NCI-H2029 (cell line): ENCODE results near the gene PGPEP1.
"Not testable (repeated sequence)": the region's sequence is repeated elsewhere in the genome, so short reads cannot be mapped to it uniquely, and the experiment has no call there.

Source experiments
- DNase-seq: peaks from one replicate; lab custom pipeline; 2025; lab: John Stamatoyannopoulos, UW

The PGPEP1 gene

GRCh38 chr19:18308051-18308947, 32.1 kb upstream of the PGPEP1 start:
- DNase-seq: no peak

GRCh38 chr19:18308948-18309325, 31.5 kb upstream of the PGPEP1 start:
- no peak for DNase-seq

- no peak for DNase-seq
Observed at GRCh38 chr19:18309525-18310064, 30.8 kb upstream of the PGPEP1 start.

- no peak for DNase-seq
Observed at GRCh38 chr19:18310118-18310909, 30.1 kb upstream of the PGPEP1 start.

GRCh38 chr19:18310966-18311365, 29.4 kb upstream of the PGPEP1 start:
- DNase-seq: no peak

- no peak for DNase-seq
Observed at GRCh38 chr19:18311502-18312091, 28.8 kb upstream of the PGPEP1 start.

- DNase-seq: no peak
Observed at GRCh38 chr19:18312092-18312534, 28.3 kb upstream of the PGPEP1 start.

GRCh38 chr19:18313398-18313797, 27.0 kb upstream of the PGPEP1 start:
- DNase-seq: no peak

- DNase-seq: no peak
Observed at GRCh38 chr19:18317961-18318800, 22.2 kb upstream of the PGPEP1 start.

GRCh38 chr19:18319591-18320135, 20.7 kb upstream of the PGPEP1 start:
- DNase-seq: peak; percentile 35

- DNase-seq: no peak
Observed at GRCh38 chr19:18320865-18321733, 19.3 kb upstream of the PGPEP1 start.

- DNase-seq: no peak
Observed at GRCh38 chr19:18321734-18322102, 18.7 kb upstream of the PGPEP1 start.

- DNase-seq: no peak
Observed at GRCh38 chr19:18322318-18322758, 18.1 kb upstream of the PGPEP1 start.

GRCh38 chr19:18322759-18323460, 17.5 kb upstream of the PGPEP1 start, which contains the start of gene LSM4:
TSS of gene LSM4 (minus strand) at chr19:18323076. CDS start at chr19:18323020, 56 bp downstream.
- DNase-seq: peak; percentile 98

- DNase-seq: not testable (repeated sequence)
Observed at GRCh38 chr19:18324373-18324731, 16.0 kb upstream of the PGPEP1 start.

- no peak for DNase-seq
Observed at GRCh38 chr19:18326772-18327171, 13.6 kb upstream of the PGPEP1 start.

- peak; percentile 91 for DNase-seq
Observed at GRCh38 chr19:18328340-18329034, 11.9 kb upstream of the PGPEP1 start.

GRCh38 chr19:18329035-18329376, 11.4 kb upstream of the PGPEP1 start:
- DNase-seq: no peak

GRCh38 chr19:18330868-18331267, 9.5 kb upstream of the PGPEP1 start:
- no peak for DNase-seq
